Activated B cell treated with CpG ODN at 0.5 μM for 24 hours (primary cell): ENCODE results near the gene SAMD8. TPM values are rescaled to one million over a fixed set of nuclear protein-coding genes. Genes with fewer than 3 reads are reported as not detected.
A peak's percentile ranks its signal among the peaks of the same experiment; 100 is the strongest.

Experiments used
- ATAC-seq: fragments of 200-7000 bp; cut with Tn5 transposase; one replicate; pipeline ENCODE4 v1.10.0; 2021; ENCODE audit warnings: low read depth, mild to moderate bottlenecking, moderate library complexity
- CTCF ChIA-PET: fragments of 350-600 bp; sonication (Branson Sonifier 250); formaldehyde crosslinking; loops from one replicate; lab custom pipeline; 2021; ENCODE audit warnings: antibody characterized with exemption; lab: Charles Lee
- POLR2A ChIA-PET: fragments of 350-600 bp; sonication (Branson Sonifier 250); formaldehyde crosslinking; loops from one replicate; lab custom pipeline; 2021; ENCODE audit warnings: antibody characterized with exemption; lab: Charles Lee
- DNase-seq: peaks from one replicate; pipeline ENCODE4 v3.0.0; 2022
- H3K27ac Mint-ChIP-seq: one replicate; pipeline ENCODE4 v1.8.0; 2020; ENCODE audit warnings: mixed read lengths
- H3K27me3 Mint-ChIP-seq: one replicate; pipeline ENCODE4 v1.8.0; 2021; ENCODE audit warnings: mixed read lengths
- H3K36me3 Mint-ChIP-seq: one replicate; pipeline ENCODE4 v1.8.0; 2021; ENCODE audit warnings: low read depth, mixed read lengths
- H3K4me1 Mint-ChIP-seq: one replicate; pipeline ENCODE4 v1.8.0; 2021; ENCODE audit warnings: mixed read lengths
- H3K4me3 Mint-ChIP-seq: one replicate; pipeline ENCODE4 v1.8.0; 2020; ENCODE audit warnings: mild to moderate bottlenecking, mixed read lengths
- H3K9me3 Mint-ChIP-seq: one replicate; pipeline ENCODE4 v1.8.0; 2020; ENCODE audit warnings: mixed read lengths
- CTCF ChIP-seq: fragments of 200-600 bp; IDR thresholded peaks from one replicate; pipeline ENCODE4 v1.8.0; 2022; ENCODE audit warnings: antibody characterized with exemption, mild to moderate bottlenecking
- intact Hi-C: fragments of 100-400 bp; cut with micrococcal nuclease; formaldehyde crosslinking; loops from one replicate; pipeline ENCODE4 v1.15.1; 2024
- total RNA-seq: library from RNA; stranded (reverse); gene quantifications from 2 replicates; pipeline ENCODE4 v1.2.3, GENCODE V29; 2022

Gene SAMD8
- total RNA-seq, 1 donor from 2014 or later, result 29.1 TPM

GRCh38 chr10:75228278-75228677, 116.8 kb downstream of the SAMD8 start:
- CTCF ChIA-PET, result interaction anchor here (1.3 to 3.8 kb wide), 2 partner anchors 18 to 40 kb away, joined by 4 to 20 read pairs; partner anchors contain the start of gene VDAC2

GRCh38 chr10:75228834-75229233, 117.4 kb downstream of the SAMD8 start:
- intact Hi-C loops, result no loop called here

More at GRCh38 chr10:75228278-75228677, 116.8 kb downstream of the SAMD8 start:
- no peak overlapping the region for H3K4me3 Mint-ChIP-seq
- no peak for TF ChIP-seq CTCF
- no peaks in the 10 kb centered on the region for H3K27me3 Mint-ChIP-seq
- intact Hi-C loops, result no loop called here
- no peak for ATAC-seq
- no peaks in the 10 kb centered on the region for H3K9me3 Mint-ChIP-seq
- no peak overlapping the region for H3K27ac Mint-ChIP-seq
- POLR2A ChIA-PET, result interaction anchor here (0.7 to 1.8 kb wide), 2 partner anchors 17 to 19 kb away, joined by 9 to 10 read pairs; partner anchors contain the start of gene VDAC2
- DNase-seq, result no peak
- peaks cover 37% of the 10 kb centered on the region for H3K4me1 Mint-ChIP-seq
- peaks cover 80% of the 10 kb centered on the region for H3K36me3 Mint-ChIP-seq

GRCh38 chr10:75229971-75230370, 118.5 kb downstream of the SAMD8 start:
- H3K27ac Mint-ChIP-seq, result no peak overlapping the region
- H3K36me3 Mint-ChIP-seq, result peaks cover 63% of the 10 kb centered on the region
- no peak for TF ChIP-seq CTCF
- intact Hi-C loops, result loop anchor here (1.0 to 10.0 kb wide), 7 partner anchors 20 to 1978 kb away; partner anchors contain the start of genes MRPS16, MYOZ1, VCL and VDAC2
- no peaks in the 10 kb centered on the region for H3K27me3 Mint-ChIP-seq
- peaks cover 40% of the 10 kb centered on the region for H3K4me1 Mint-ChIP-seq
- no peaks in the 10 kb centered on the region for H3K9me3 Mint-ChIP-seq
- ATAC-seq, result no peak
- no peak overlapping the region for H3K4me3 Mint-ChIP-seq
- no peak for DNase-seq
- ChIA-PET POLR2A (interaction anchor here (0.6 to 2.9 kb wide), 5 partner anchors 19 to 1079 kb away, joined by 3 to 26 read pairs (median 8); partner anchors contain the start of genes ADK, AP3M1 and VDAC2), CTCF (interaction anchor here (1.0 to 3.8 kb wide), 8 partner anchors 13 to 118 kb away, joined by 4 to 20 read pairs (median 5); partner anchors contain the start of genes SAMD8 and VDAC2)

More at GRCh38 chr10:75228834-75229233, 117.4 kb downstream of the SAMD8 start:
- no peaks in the 10 kb centered on the region for H3K27me3 Mint-ChIP-seq
- POLR2A ChIA-PET, result interaction anchor here (1.8 kb wide), 1 partner anchor 19 kb away, joined by 10 read pairs; no protein-coding TSS in a partner anchor
- no peak for ATAC-seq
- no peak overlapping the region for H3K27ac Mint-ChIP-seq
- CTCF ChIA-PET, result interaction anchor here (1.3 to 3.8 kb wide), 2 partner anchors 19 to 41 kb away, joined by 4 to 20 read pairs; partner anchors contain the start of gene VDAC2
- no peak overlapping the region for H3K4me3 Mint-ChIP-seq
- TF ChIP-seq CTCF, result no peak
- no peak for DNase-seq
- peaks cover 74% of the 10 kb centered on the region for H3K36me3 Mint-ChIP-seq
- no peaks in the 10 kb centered on the region for H3K9me3 Mint-ChIP-seq
- peaks cover 41% of the 10 kb centered on the region for H3K4me1 Mint-ChIP-seq

- intact Hi-C loops, result loop anchor here (1.0 to 10.0 kb wide), 7 partner anchors 20 to 1978 kb away; partner anchors contain the start of genes MRPS16, MYOZ1, VCL and VDAC2
- DNase-seq (peak; percentile 76), ATAC-seq (peak; percentile 29)
- Mint-ChIP-seq H3K4me1 (peaks cover 35% of the 10 kb centered on the region), H3K27ac (peak overlapping the region; percentile 86), H3K9me3 (no peaks in the 10 kb centered on the region), H3K36me3 (peaks cover 56% of the 10 kb centered on the region), H3K4me3 (no peak overlapping the region), H3K27me3 (no peaks in the 10 kb centered on the region)
- POLR2A ChIA-PET, result interaction anchor here (1.1 to 2.9 kb wide), 3 partner anchors 20 to 1080 kb away, joined by 3 to 26 read pairs (median 8); partner anchors contain the start of genes ADK, AP3M1 and VDAC2
- CTCF ChIA-PET, result interaction anchor here (1.0 to 3.8 kb wide), 8 partner anchors 13 to 119 kb away, joined by 4 to 20 read pairs (median 5); partner anchors contain the start of genes SAMD8 and VDAC2
- peak; percentile 93 for TF ChIP-seq CTCF
These were observed 119.2 kb downstream of the SAMD8 start for GRCh38 chr10:75230600-75231038.

Other genes with a start within 250 kb of the SAMD8 start
- 99.0 and 104 TPM in 2 replicates for gene VDAC2, start 99.1 kb downstream of the SAMD8 start, total RNA-seq
- 13.2 and 15.4 TPM in 2 replicates for gene COMTD1, start 124.3 kb downstream of the SAMD8 start, total RNA-seq